ENCODE results near the gene EEF1A2.

DNA sequence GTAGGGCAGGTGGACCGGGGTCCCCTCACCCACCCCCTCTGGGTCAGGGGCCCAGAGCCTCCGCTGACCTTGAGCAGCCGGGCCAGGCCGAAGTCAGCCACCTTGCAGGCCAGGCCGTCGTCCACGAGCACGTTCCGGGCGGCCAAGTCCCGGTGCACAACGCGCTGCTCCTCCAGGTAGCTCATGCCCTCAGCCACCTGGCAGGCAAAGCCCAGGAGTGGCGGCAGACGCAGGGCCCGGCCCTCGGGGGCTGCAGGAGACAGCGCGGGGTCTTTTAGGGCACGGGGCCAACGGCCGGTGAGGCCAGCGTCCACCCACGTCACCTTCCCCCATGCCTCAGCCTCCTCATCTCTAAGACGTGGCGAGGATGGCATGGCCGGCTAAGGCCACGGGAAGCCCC, 42.5 kb upstream of the EEF1A2 start:
- TF ChIP-seq, protein P1, sequence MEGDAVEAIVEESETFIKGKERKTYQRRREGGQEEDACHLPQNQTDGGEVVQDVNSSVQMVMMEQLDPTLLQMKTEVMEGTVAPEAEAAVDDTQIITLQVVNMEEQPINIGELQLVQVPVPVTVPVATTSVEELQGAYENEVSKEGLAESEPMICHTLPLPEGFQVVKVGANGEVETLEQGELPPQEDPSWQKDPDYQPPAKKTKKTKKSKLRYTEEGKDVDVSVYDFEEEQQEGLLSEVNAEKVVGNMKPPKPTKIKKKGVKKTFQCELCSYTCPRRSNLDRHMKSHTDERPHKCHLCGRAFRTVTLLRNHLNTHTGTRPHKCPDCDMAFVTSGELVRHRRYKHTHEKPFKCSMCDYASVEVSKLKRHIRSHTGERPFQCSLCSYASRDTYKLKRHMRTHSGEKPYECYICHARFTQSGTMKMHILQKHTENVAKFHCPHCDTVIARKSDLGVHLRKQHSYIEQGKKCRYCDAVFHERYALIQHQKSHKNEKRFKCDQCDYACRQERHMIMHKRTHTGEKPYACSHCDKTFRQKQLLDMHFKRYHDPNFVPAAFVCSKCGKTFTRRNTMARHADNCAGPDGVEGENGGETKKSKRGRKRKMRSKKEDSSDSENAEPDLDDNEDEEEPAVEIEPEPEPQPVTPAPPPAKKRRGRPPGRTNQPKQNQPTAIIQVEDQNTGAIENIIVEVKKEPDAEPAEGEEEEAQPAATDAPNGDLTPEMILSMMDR (IDR thresholded peaks at IDR 0.05), result no peak
- no peak for TF ChIP-seq ZFX (IDR thresholded peaks at IDR 0.05; ENCODE audit: borderline replicate concordance)

Measured in 22Rv1 (cell line).